GM12801 (cell line): ENCODE data around the gene GGN.

ENCODE experiments used
- TF ChIP-seq, protein P1 (sequence below): IDR thresholded peaks from one replicate; pipeline ENCODE4 v1.5.1; 2011; ENCODE audit warnings: control low read depth; ENCODE audit not compliant: insufficient read length; ENCODE audit errors: extremely low read depth

Gene GGN

DNA sequence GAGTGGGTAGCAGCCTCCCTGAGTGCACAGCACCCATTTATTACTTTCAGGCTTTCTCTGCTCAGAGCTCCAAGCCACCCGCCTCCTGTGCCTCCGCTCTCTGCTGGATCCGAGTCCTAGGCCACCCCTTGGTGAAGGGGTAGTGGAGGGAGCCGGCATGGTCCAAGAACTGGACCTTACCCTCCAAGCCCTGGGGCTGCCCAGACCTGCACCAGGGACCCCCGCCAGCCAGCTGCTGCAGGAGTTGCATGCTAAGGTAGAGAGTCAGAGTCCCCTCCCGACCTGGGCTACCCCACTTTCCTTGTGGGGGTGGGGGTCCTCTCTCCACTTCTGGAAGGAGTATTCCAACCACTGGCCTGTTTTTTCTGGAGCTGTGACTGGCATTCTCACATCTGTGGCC, 17.0 kb upstream of the GGN start:
- TF ChIP-seq, protein P1, sequence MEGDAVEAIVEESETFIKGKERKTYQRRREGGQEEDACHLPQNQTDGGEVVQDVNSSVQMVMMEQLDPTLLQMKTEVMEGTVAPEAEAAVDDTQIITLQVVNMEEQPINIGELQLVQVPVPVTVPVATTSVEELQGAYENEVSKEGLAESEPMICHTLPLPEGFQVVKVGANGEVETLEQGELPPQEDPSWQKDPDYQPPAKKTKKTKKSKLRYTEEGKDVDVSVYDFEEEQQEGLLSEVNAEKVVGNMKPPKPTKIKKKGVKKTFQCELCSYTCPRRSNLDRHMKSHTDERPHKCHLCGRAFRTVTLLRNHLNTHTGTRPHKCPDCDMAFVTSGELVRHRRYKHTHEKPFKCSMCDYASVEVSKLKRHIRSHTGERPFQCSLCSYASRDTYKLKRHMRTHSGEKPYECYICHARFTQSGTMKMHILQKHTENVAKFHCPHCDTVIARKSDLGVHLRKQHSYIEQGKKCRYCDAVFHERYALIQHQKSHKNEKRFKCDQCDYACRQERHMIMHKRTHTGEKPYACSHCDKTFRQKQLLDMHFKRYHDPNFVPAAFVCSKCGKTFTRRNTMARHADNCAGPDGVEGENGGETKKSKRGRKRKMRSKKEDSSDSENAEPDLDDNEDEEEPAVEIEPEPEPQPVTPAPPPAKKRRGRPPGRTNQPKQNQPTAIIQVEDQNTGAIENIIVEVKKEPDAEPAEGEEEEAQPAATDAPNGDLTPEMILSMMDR: no peak

DNA sequence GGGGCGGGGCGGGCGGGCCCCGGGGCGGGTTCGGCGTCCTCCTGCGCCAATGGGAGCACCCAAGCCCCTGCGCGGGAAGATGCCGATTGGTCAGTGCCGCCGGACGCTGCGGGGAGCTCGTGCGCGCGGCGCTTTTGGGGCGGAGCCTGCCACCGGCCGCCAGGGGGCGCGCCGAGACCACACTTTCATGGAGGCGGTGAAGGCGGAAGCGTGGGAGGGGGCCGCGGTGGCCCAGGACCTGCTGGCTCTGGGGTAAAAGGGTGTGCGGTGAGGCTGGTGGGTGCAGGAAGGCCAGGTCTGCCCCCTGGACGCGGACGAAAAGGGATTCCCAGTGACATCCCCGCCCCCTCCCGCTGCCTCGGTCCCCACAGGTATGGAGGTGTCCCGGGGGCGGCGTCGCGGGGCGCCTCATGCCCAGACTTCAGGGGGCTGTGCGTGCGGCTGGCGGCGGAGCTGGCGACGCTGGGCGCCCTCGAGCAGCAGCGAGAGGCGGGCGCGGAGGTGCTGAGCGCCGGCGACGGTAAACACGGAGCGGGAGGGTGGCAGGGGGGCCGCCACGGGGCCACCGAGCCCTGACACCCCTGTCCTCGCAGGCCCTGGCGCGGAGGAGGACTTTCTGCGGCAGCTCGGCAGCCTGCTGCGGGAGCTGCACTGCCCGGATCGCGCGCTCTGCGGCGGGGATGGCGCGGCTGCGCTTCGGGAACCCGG, 15.3 kb upstream of the GGN start, which contains the start of gene FAM98C:
TSS of gene FAM98C (plus strand) at position 127 of the 708 bp plus-strand sequence. CDS start at position 188, 61 bp downstream.
- TF ChIP-seq, protein P1: no peak

DNA sequence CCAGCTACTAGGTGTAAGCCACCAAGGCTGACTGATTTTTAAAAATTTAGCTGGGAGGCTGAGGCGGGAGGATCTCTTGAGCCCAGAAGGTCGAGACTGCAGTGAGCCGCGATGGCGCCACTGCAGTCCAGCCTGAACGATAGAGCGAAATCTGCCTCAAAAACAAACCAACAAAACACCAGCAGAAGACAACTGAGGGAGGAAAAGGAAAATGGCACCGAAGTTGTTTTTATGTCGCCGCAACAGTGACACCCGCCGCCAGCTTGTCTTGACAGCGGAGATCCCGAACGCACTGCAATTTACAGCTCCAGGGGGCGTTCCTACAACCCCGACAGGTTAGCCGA, 14.8 kb upstream of the GGN start:
- TF ChIP-seq, protein P1: no peak

DNA sequence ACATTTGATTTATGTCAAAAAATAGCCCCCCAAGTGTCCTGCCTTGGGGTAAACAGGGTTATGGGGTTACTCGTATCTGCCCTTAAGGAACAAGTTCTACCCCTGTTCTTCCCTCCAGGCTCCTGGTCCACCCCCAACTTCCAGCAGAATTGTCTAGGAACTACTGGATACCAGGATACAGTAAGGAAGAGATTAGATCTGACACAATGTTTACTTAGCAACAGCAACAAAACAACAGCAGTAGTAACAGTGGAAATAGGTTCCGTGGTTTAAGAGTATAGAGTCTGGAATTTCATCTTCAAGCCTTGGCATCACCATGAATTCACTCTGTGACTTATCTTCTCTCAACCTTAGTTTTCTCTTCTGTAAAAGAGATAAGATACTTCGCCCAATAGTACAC, 13.3 kb upstream of the GGN start:
- TF ChIP-seq, protein P1: no peak

DNA sequence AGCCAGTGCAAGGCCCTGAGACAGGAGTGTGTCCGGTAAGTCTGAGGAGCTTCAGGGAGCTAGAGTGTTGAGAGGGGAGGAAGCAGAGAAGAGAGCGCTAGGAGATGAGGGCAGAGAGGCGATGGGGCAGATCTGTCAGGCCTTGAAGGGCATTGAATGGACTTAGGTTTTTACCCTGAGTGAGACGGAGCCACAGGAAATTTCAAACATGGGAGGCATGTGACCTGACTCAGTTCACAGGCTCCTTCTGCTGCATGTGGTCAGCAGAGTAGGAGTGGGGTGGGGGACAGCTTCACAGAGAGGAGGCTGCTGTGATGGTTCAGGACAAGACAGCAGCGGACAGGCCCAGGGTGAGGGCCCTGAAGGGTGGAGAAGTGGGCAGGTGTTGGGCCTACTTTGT, 12.5 kb upstream of the GGN start:
- TF ChIP-seq, protein P1: no peak

DNA sequence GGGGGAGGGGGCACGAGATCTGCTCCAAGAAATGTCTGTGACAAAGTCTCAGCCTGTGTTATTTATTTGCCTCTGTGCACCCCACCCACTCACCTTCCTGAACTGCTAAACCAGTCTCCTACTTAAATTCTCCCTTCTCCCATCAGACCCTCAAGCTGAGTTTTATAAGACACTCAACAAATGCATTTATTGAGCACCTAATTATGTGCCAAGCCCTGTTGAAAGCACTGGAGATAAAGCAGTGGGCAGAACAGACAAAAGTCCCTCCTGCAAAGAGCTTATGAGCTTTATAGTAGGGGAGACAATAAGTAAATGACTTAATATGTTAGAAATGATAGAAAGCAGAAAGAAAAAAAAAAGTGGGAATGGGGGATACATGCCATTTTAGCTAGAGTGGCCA, 11.7 kb upstream of the GGN start:
- TF ChIP-seq, protein P1: no peak

DNA sequence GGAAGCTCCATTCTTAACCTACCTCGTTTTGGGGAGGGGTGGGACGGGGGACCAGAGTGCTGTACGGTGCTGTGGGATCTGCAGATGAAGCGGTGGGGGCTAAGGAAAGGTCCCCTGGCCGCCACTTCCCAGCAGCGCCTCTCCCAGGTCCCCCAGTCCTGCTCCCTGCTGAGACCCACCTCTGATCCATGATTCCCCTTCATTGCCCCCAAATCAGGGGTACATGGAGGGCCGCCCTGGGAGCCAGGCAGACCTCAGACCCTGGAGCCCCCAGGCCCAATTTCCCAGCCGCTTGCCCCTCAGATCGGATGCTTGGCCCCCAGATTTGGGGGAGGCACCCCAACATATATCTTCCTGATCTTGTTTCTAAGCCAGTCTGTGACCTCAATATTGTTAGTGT, 11.2 kb upstream of the GGN start:
- TF ChIP-seq, protein P1: no peak
